KOPT-K1 (cell line): ENCODE results near the gene AAGAB.

ENCODE experiments used
- H3K27ac ChIP-seq: fragments of 200-600 bp; sonication (generic); 2 replicates; pipeline ENCODE4 v1.5.1; 2016; ENCODE audit warnings: antibody characterized with exemption, mild to moderate bottlenecking, low read depth, low read length; ENCODE audit not compliant: poor library complexity, severe bottlenecking
- H3K36me3 ChIP-seq: fragments of 200-600 bp; sonication (generic); 2 replicates; pipeline ENCODE4 v1.5.1; 2017; ENCODE audit warnings: antibody characterized with exemption, mild to moderate bottlenecking, low read length, moderate library complexity; ENCODE audit not compliant: insufficient read depth
- H3K9me3 ChIP-seq: fragments of 200-600 bp; sonication (generic); 2 replicates; pipeline ENCODE4 v1.5.1; 2017; ENCODE audit warnings: antibody characterized with exemption, low read length, mild to moderate bottlenecking; ENCODE audit not compliant: insufficient read depth, poor library complexity, severe bottlenecking

Gene AAGAB

DNA sequence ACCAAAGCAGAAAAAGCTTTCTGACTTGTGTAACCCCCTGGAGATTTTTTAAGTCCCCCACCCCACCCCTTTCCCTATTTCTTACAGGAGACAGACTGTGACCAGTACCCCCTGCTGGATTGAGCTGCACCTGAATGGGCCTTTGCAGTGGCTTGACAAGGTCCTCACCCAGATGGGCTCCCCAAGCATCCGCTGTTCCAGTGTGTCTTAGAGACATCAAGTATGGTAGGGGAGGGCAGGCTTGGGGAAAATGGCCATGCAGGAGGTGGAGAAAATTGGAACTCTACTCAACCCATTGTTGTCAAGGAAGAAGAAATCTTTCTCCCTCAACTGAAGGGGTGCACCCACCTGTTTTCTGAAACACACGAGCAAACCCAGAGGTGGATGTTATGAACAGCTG is 64.1 kb downstream of the AAGAB start:
- H3K27ac ChIP-seq: no peak overlapping the region

DNA sequence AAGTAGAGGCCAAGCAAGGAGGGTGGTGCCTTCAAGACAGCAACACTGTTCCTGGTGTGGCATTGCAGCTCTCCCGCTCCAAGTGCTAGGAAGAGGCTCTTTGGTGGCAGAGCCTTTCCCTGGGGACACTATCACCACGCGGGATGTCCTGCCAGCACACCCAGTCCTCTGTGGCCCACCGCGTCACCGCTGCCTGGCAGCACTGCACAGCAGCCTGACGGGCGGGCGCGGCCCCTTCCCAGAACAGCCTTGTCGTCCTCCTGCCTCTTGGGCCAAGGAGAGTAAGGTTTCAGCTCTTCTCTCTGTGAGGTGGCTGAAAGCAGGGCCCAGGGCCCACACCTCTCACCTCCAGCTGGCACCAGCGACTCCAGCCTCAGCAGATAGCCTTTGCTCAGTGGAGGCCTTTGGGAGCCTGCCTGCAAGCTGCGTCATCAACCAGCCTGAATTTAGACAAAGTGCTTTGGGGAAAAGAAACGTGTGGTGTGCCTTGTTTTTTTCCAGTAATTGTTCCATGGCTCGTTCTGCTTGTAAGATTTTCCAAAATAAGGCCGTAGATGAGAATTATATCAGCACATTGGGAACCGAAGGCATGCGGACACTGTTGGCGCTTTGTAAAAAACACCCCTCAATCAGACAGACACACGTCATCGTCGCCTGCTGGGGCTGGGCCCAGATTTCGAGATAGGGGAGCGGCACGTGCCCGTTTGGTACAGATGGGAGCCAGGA is 65.0 kb downstream of the AAGAB start:
- Histone ChIP-seq H3K27ac (no peak overlapping the region), H3K36me3 (peaks cover 18% of the 10 kb centered on the region), H3K9me3 (no peaks in the 10 kb centered on the region)

More for the DNA sequence above, 64.1 kb downstream of the AAGAB start:
- no peaks in the 10 kb centered on the region for H3K9me3 ChIP-seq
- peaks cover 23% of the 10 kb centered on the region for H3K36me3 ChIP-seq

DNA sequence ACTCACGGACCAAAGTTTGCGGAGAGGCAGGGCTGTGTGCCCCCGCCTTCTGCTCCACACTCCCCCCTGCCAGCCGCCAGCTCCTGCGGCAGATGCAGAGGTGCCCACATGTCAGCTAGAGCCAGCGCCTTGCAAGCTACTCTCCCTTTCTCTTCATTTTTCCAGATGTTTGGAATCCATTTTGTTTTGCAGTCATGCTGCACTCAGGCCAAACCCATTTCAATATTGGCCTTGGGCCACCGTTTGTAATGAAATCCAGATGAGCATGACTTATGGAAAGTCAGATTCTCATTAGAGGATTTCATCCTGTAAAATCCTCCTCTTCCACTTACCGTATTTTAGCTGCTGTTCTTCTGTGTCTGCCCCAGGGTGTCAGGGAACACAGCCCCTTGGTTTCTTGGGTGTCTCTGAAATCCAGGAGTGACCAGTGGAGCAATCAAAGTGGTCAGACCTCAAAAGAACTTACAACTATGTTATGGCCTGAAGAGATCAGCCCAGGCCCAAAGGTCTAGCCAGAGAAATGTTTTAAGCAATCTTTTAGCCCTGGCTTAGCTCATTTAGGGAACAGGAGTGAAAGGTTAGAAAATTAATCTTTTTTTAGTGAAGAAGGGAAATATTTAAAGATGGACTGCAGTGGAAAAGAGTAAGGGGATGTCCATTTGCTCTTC is 65.8 kb downstream of the AAGAB start:
- Histone ChIP-seq H3K27ac (no peak overlapping the region), H3K9me3 (no peaks in the 10 kb centered on the region), H3K36me3 (peaks cover 12% of the 10 kb centered on the region)

DNA sequence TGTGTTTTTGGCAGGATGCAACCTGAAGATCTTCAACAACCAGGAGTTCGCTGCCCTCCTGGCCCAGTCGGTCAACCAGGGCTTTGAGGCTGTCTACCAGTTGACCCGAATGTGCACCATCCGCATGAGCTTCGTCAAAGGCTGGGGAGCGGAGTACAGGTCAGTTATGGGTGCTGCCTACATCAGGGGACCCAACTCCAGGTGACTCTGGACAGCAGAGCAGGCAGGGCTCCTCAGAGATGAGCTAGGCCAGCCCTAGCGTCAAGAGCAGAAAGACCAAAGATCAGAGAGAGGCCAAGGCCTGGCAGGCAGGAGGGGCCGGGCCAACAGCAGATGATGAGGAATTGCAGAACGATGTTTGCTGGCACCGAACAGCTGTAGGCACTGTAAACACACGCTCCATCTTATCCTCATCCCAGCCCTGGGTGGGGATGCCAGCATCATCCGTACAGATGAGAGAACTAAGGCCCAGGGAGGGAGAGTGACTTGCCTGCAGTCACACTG is 67.1 kb downstream of the AAGAB start:
- no peaks in the 10 kb centered on the region for H3K9me3 ChIP-seq
- H3K36me3 ChIP-seq: no peaks in the 10 kb centered on the region; the same call in 1 of the 2 replicates
- no peak overlapping the region for H3K27ac ChIP-seq

DNA sequence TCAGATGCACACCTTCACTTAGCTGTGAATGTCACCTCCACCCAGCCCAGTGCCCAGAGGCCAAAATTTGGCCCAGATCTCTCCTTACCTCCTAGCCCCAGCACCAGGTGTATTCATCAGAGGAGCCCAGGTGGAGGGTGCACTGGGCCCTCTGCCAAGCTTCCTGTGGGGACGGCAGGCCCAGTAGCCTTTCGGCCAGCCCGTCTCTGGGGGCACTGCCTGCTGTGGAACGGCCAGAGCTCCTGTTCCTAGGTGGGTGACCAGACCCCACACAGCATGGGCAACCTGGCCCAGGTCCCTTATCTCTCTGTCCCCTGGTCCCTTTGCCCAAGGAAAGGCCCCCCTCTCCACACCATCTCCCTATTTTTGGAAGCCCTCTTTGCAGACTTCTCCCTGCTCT is 67.8 kb downstream of the AAGAB start:
- no peaks in the 10 kb centered on the region; the same call in 1 of the 2 replicates for H3K36me3 ChIP-seq

DNA sequence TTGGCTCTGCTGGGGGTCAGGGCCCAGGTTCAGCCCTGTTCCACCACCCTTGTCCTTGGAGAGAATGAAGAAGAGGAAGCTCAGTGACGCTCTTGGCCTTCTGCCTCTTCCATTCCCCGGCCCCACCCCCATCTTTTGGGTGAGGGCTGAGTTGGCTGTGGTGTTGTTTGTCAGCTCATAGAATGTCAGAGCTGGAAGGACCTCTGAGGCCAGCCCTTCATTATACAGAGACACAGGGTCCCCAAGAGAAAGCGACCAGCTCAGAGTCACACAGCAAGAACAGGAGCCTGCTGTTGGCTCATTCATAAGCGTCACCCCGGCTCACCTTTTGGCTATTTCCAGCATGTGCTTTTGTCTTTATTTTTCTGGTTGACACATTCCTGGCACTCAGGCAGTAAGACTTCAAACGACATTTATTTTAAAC is 68.2 kb downstream of the AAGAB start:
- H3K36me3 ChIP-seq: no peaks in the 10 kb centered on the region; the same call in 1 of the 2 replicates
- H3K27ac ChIP-seq: peak overlapping the region; percentile 29
- H3K9me3 ChIP-seq: no peaks in the 10 kb centered on the region

More for the DNA sequence above, 67.8 kb downstream of the AAGAB start:
- Histone ChIP-seq H3K27ac (peak overlapping the region; percentile 9), H3K9me3 (no peaks in the 10 kb centered on the region)

DNA sequence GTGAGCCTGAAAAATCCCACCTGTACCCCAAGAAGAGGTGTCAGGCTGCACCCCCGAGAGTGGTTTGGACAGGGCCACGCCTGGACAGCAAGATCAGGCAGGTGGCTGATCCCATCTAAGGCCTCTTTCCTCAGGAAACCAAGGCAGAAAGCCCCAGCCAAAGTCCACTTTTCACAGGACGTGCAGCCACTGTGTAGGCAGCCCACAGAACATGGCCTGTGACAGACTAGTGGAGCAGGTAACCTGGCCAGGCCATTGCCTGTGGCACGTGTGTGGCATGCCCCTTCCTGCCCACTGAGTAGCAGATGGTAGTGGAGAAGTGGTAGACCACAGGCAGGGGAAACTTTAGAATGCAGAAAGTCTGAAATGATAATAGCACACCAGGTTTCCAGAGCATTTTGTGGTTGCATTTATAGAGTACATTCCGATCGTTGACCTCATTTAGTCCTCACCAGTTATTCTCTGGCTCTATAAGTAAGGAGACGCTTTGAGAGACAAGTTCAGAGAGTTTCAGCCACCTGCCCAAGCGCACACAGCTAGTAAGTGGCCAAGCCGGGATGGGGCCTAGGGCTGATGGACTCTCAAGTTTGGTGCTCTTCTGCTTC is 68.7 kb downstream of the AAGAB start:
- no peaks in the 10 kb centered on the region; the same call in 1 of the 2 replicates for H3K36me3 ChIP-seq
- H3K27ac ChIP-seq: peak overlapping the region; percentile 29
- no peaks in the 10 kb centered on the region for H3K9me3 ChIP-seq

DNA sequence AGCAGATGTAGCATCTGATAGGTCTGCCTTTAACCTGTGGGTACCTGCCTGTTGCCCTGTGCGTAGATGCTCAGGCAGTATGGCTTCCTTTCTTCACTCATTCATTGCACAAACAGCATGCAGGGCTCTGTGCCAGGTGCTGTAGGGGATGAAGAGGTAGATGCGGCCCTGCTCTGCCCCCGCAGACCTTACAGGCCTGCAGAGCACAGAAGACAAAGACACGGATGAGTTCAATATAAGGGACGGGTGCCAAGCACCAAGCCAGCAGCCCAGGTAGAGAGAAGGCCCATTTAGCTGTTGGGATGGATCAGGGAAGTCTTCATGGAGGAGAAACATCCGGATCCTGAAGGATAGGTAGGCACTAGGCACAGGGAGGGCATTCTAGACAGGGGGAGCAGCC is 69.4 kb downstream of the AAGAB start:
- Histone ChIP-seq H3K27ac (no peak overlapping the region), H3K36me3 (no peaks in the 10 kb centered on the region; the same call in 1 of the 2 replicates), H3K9me3 (no peaks in the 10 kb centered on the region)

DNA sequence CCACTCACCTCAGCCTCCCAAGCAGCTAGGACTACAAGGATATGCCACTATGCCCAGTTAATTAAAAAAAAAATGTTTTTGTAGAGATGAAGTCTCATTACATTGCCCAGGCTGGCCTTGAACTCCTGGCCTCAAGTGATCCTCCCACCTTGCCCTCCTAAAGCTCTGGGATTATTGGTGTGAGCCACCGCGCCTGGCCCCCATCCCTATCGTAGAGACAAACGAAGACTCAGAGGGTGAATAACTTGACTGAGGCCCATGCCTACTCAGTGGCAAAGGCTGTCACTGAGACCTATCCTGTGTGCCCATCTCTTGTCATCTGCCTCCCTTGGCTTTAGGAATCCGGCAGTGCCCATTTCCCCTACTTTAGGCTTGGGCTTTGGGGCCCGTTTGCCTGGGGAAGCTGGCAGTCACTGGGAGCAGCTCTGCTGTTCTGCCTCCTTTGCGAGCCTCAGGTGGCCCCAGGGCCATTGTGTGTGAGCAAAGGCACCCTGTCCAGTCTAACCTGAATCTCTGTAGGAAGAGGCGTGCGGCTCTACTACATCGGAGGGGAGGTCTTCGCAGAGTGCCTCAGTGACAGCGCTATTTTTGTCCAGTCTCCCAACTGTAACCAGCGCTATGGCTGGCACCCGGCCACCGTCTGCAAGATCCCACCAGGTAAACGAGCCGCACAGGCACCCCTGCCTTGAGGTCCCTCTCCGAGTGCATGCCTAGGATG is 70.1 kb downstream of the AAGAB start:
- Histone ChIP-seq H3K9me3 (no peaks in the 10 kb centered on the region), H3K27ac (no peak overlapping the region), H3K36me3 (no peaks in the 10 kb centered on the region; the same call in 1 of the 2 replicates)

DNA sequence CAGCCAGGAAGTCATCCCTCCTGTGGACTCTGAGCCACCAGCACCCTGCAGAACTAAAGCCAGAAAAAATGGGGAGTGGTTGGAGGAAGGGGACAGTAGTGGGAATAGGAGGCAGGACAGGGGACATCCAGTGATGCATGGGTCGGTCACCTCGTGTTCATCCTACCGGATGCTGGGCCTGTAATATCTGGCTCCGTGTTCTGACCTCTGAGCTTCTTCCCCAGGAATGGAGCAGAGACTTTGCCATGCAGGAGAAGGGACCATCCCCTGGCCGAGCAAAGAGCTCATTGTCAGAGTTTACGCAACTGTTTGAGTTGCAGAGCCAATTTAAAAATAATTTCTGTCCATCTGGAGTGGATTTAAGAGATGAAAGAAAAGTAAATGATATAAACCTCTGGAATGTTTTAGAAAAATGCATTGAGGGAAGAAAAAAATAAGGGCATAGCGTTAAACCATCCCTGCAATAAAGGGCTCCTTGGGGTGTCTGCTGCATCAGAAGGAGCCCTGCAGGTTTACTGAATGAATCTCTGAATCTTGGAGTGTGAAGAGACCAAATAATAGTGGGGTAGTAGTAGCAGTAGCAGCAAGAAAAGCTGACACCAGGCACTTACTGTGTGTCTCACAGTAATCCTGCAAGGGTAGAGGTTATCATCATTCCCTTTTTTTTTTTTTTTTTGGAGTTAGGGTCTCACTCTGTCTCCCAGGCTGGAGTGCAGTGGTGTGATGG is 70.9 kb downstream of the AAGAB start:
- H3K27ac ChIP-seq: no peak overlapping the region
- H3K36me3 ChIP-seq: no peaks in the 10 kb centered on the region
- H3K9me3 ChIP-seq: no peaks in the 10 kb centered on the region

DNA sequence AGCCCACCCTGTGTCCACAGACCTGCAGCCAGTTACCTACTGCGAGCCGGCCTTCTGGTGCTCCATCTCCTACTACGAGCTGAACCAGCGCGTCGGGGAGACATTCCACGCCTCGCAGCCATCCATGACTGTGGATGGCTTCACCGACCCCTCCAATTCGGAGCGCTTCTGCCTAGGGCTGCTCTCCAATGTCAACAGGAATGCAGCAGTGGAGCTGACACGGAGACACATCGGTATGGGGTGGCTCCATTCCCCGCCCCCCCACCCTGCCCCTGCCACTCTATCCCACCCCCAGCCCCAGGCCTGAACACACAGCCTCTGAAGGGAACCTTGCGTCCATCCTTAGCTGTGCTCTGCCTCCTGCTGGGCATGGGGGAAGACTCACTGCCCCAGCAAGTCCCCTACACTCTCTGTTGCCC is 73.2 kb downstream of the AAGAB start:
- Histone ChIP-seq H3K9me3 (no peaks in the 10 kb centered on the region), H3K27ac (no peak overlapping the region), H3K36me3 (no peaks in the 10 kb centered on the region)

DNA sequence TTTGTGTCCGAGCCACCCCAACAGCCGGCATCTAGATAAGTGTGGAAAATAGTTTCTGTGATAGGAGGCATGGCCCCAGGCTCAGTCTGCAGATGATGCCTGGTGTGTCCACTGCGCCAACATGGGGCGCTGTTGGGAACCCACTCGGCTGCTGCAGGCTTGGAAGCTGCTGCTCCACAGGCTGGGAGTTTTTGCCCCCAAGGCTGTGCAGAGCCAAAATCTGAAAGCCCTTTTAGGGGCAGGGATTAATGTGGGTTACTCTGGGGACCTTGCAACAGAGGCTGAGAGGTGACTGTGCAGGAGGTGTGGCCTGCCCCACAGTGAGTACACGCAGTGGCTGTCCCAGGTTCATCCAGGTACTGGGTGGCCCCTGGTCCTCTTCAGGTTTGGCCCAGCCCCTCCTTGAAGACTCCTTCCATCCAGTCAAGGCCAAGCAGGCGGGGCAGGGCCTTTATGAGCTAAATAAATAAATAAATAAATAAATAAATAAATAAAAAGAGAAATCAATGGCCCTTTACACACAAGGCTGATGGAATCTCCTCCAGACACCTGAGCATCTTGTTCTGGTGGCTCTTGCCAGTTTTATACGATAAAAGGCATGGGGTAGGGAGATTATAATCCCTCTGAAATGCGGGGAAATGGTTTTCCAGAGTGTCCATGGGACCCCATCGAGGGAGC is 73.8 kb downstream of the AAGAB start:
- Histone ChIP-seq H3K36me3 (no peaks in the 10 kb centered on the region), H3K27ac (no peak overlapping the region)

DNA sequence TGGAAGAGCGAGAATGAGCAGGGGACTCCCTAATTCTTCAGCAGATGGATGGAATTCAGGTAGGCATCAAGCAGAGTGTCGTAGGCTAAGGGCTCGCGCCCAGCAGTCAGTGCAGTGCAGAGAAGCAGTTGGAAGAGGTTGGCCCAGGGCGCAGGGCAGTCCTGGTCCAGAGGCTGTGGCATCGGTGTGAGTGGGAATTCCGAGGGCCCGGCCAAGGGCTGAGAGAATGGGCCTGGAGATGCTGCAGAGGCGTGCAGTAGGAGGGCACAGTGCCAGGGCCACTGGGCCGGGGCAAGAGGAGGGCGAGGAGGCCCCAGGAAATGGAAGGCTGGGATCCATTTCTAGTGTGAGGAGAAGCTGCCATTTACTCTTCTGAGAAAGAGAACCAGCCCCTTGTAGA is 74.4 kb downstream of the AAGAB start:
- Histone ChIP-seq H3K9me3 (no peaks in the 10 kb centered on the region), H3K27ac (no peak overlapping the region), H3K36me3 (no peaks in the 10 kb centered on the region)

More for the DNA sequence above, 73.8 kb downstream of the AAGAB start:
- no peaks in the 10 kb centered on the region for H3K9me3 ChIP-seq
